A549 (cell line): ENCODE data around the gene SPATA1. TPM values are rescaled to one million over a fixed set of nuclear protein-coding genes. Genes with fewer than 3 reads are reported as not detected.
A peak's percentile ranks its signal among the peaks of the same experiment; 100 is the strongest.
"Not testable (repeated sequence)": the region's sequence is repeated elsewhere in the genome, so short reads cannot be mapped to it uniquely, and the experiment has no call there.

Experiments used
- ATAC-seq, 2 experiments: fragments of 200-7000 bp in 1 of 2; fragments of >200 bp in 1 of 2; cut with Nextera tagmentation in 1 of 2; cut with Tn5 transposase in 1 of 2; 3 replicates each; pipeline versions ENCODE4 v1.8.0 to v1.9.1; 2018 to 2020; ENCODE audit warnings: mild to moderate bottlenecking in 1 of 2, moderate library complexity in 1 of 2
- CTCF ChIA-PET: fragments of 300-600 bp; sonication (Branson Sonifier 250); formaldehyde crosslinking; extraction: SDS; loops from one replicate; lab custom pipeline; 2021; ENCODE audit warnings: antibody characterized with exemption, inconsistent platforms; lab: Yijun Ruan, JAX
- POLR2A ChIA-PET: fragments of 350-600 bp; formaldehyde crosslinking; extraction: SDS; loops from one replicate; lab custom pipeline; 2021; ENCODE audit warnings: antibody characterized with exemption, inconsistent platforms; lab: Yijun Ruan, JAX
- DNase-seq, 2 experiments: peaks; one replicate each; pipeline versions ENCODE4 v3.0.0 to v3.0.0-alpha.2; 2011 to 2016; ENCODE audit warnings: low read depth in 1 of 2, low spot score in 1 of 2
- FAIRE-seq: peaks from 2 replicates; lab custom pipeline; 2011; peaks lifted over from hg19 to GRCh38; lab: Jason Lieb, UNC
- H3K27ac ChIP-seq, 2 experiments: fragments of >200 bp; sonication (Bioruptor Twin); formaldehyde crosslinking; 3 replicates each; pipeline ENCODE4 v1.5.1; 2016 to 2017
- H3K4me1 ChIP-seq: fragments of >200 bp; sonication (Bioruptor Twin); formaldehyde crosslinking; 3 replicates; pipeline ENCODE4 v1.6.1; 2016
- H3K4me2 ChIP-seq: fragments of >200 bp; sonication (Bioruptor Twin); formaldehyde crosslinking; 3 replicates; pipeline ENCODE4 v1.6.1; 2016
- H3K4me3 ChIP-seq: fragments of >200 bp; sonication (Bioruptor Twin); formaldehyde crosslinking; 3 replicates; pipeline ENCODE4 v1.5.1; 2016
- H3K9me3 ChIP-seq: fragments of >200 bp; sonication (Bioruptor Twin); formaldehyde crosslinking; 3 replicates; pipeline ENCODE4 v1.6.1; 2016
- ATOH8 ChIP-seq: fragments of 250-450 bp; sonication (Bioruptor Pico); IDR thresholded peaks from 2 replicates; pipeline ENCODE4 v1.5.0; 2020; ENCODE audit warnings: low read depth, mild to moderate bottlenecking, moderate library complexity
- E2F6 ChIP-seq: IDR thresholded peaks from 2 replicates; pipeline ENCODE4 v1.6.1; 2012; ENCODE audit warnings: low read depth, borderline replicate concordance
- ELK1 ChIP-seq: fragments of 150-350 bp; IDR thresholded peaks from 2 replicates; pipeline ENCODE4 v1.6.1; 2014; ENCODE audit warnings: low read depth, mild to moderate bottlenecking, low read length
- EP300 ChIP-seq, 2 experiments: fragments of >200 bp; sonication (Bioruptor Twin); formaldehyde crosslinking; IDR thresholded peaks; 2 replicates in 1 of 2; 3 replicates in 1 of 2; pipeline ENCODE4 v1.6.1; 2016 to 2017
- ESRRA ChIP-seq: fragments of 150-350 bp; IDR thresholded peaks from 2 replicates; pipeline ENCODE4 v1.6.1; 2014; ENCODE audit warnings: mild to moderate bottlenecking, low read length, borderline replicate concordance
- FOSL2 ChIP-seq, 2 experiments: fragments of 450-650 bp in 1 of 2; fragments of >200 bp in 1 of 2; sonication (Bioruptor Twin) in 1 of 2; formaldehyde crosslinking; IDR thresholded peaks; 2 replicates each; pipeline versions ENCODE4 v1.5.0 to v1.6.1; 2016 to 2020; ENCODE audit warnings: mild to moderate bottlenecking in 1 of 2, moderate library complexity in 1 of 2
- HDAC2 ChIP-seq: fragments of 200-600 bp; sonication (generic); IDR thresholded peaks from 2 replicates; pipeline ENCODE4 v1.6.1; 2016
- HOXB13 ChIP-seq: fragments of 250-450 bp; sonication (Bioruptor Pico); IDR thresholded peaks from 2 replicates; pipeline ENCODE4 v1.5.0; 2020; ENCODE audit warnings: low read depth, mild to moderate bottlenecking, moderate library complexity
- JUNB ChIP-seq: fragments of >200 bp; sonication (Bioruptor Twin); formaldehyde crosslinking; IDR thresholded peaks from 2 replicates; pipeline ENCODE4 v1.6.1; 2016
- RAD21 ChIP-seq, 2 experiments: fragments of >200 bp in 1 of 2; sonication (Bioruptor Twin) in 1 of 2; formaldehyde crosslinking in 1 of 2; IDR thresholded peaks in 1 of 2; conservative IDR thresholded peaks in 1 of 2; 2 replicates in 1 of 2; 3 replicates in 1 of 2; pipeline ENCODE4 v1.6.1; 2012 to 2018; ENCODE audit warnings: inconsistent platforms in 1 of 2
- RARB ChIP-seq: fragments of 250-450 bp; sonication (Bioruptor Pico); IDR thresholded peaks from 2 replicates; pipeline ENCODE4 v1.8.0; 2021; ENCODE audit warnings: mild to moderate bottlenecking, moderate library complexity
- RFX5 ChIP-seq: fragments of 450-650 bp; IDR thresholded peaks from 2 replicates; pipeline ENCODE4 v1.7.1; 2014; ENCODE audit warnings: antibody characterized with exemption, mild to moderate bottlenecking, moderate library complexity
- SREBF2 ChIP-seq: fragments of 450-650 bp; IDR thresholded peaks from 2 replicates; pipeline ENCODE4 v1.6.1; 2014; ENCODE audit warnings: mild to moderate bottlenecking, moderate library complexity
- ZFP36 ChIP-seq: fragments of 450-650 bp; IDR thresholded peaks from 2 replicates; pipeline ENCODE4 v1.6.1; 2014; ENCODE audit warnings: borderline replicate concordance; ENCODE audit not compliant: partially characterized antibody
- ZSCAN20 ChIP-seq: fragments of 250-450 bp; sonication (Bioruptor Pico); IDR thresholded peaks from 2 replicates; pipeline ENCODE4 v1.8.0; 2022; ENCODE audit warnings: mild to moderate bottlenecking, moderate library complexity
- WGBS: methylation state at CpG from one replicate; pipeline ENCODE4 v1.1.6; 2017; ENCODE audit errors: missing lambda C conversion rate; 5-methylcytosine and 5-hydroxymethylcytosine counted together
- polyA plus RNA-seq, 4 experiments: library from polyadenylated mRNA; depleted of rRNA in 3 of 4; stranded (reverse); fragments of >200 nt; fragmentation: RNase III in 1 of 4; extraction: RNeasy Plus Mini Kit Qiagen cat#74134 plus additional on column Dnase treatment in 1 of 4; gene quantifications; 2 replicates in 3 of 4; 3 replicates in 1 of 4; pipeline ENCODE4 v1.2.3, GENCODE V29; 2011 to 2017
- TF ChIP-seq, protein P1 (sequence below): IDR thresholded peaks from 2 replicates; pipeline ENCODE4 v1.6.1; 2012
- TF ChIP-seq, protein P2 (sequence below): fragments of >200 bp; sonication (Bioruptor Twin); formaldehyde crosslinking; IDR thresholded peaks from 3 replicates; pipeline ENCODE4 v1.6.1; 2016
- TF ChIP-seq, protein P3 (sequence below): fragments of 250-450 bp; sonication (Bioruptor Pico); IDR thresholded peaks from 2 replicates; pipeline ENCODE4 v1.5.0; 2021; ENCODE audit warnings: mild to moderate bottlenecking, moderate library complexity, borderline replicate concordance

Gene SPATA1
- polyA plus RNA-seq, 2 of the 4 experiments (the other 2 are of a cell fraction): 0.49 to 1.2 TPM

GRCh38 chr1:84505493-84506001 is 639 bp upstream of the SPATA1 start:
- POLR2A ChIA-PET: interaction anchor here (0.6 to 1.9 kb wide), 15 partner anchors 8 to 604 kb away, joined by 3 to 27 read pairs (median 4); partner anchors contain the start of genes CTBS and RPF1
- CTCF ChIA-PET: interaction anchor here (1.1 to 1.9 kb wide), 4 partner anchors 10 to 248 kb away, joined by 3 to 10 read pairs (median 4); no protein-coding TSS in a partner anchor

GRCh38 chr1:84506729-84507453 is 705 bp downstream of the SPATA1 start:
- H3K4me2 ChIP-seq: peak overlapping the region; percentile 80
- peaks cover 22% of the 10 kb centered on the region; the same call in 1 of the 3 replicates for H3K4me1 ChIP-seq
- no peak for DNase-seq
- CTCF ChIA-PET: interaction anchor here (0.7 to 1.9 kb wide), 5 partner anchors 11 to 137 kb away, joined by 3 to 10 read pairs (median 5); no protein-coding TSS in a partner anchor
- TF ChIP-seq RARB (CRISPR knock-in tag): no peak
- TF ChIP-seq, protein P1, sequence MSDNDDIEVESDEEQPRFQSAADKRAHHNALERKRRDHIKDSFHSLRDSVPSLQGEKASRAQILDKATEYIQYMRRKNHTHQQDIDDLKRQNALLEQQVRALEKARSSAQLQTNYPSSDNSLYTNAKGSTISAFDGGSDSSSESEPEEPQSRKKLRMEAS: no peak
- no peak for TF ChIP-seq SREBF2
- TF ChIP-seq FOSL2 (IDR thresholded peaks at IDR 0.05): no peak
- TF ChIP-seq FOSL2 (CRISPR knock-in tag; IDR thresholded peaks at IDR 0.05): no peak
- TF ChIP-seq, protein P2, sequence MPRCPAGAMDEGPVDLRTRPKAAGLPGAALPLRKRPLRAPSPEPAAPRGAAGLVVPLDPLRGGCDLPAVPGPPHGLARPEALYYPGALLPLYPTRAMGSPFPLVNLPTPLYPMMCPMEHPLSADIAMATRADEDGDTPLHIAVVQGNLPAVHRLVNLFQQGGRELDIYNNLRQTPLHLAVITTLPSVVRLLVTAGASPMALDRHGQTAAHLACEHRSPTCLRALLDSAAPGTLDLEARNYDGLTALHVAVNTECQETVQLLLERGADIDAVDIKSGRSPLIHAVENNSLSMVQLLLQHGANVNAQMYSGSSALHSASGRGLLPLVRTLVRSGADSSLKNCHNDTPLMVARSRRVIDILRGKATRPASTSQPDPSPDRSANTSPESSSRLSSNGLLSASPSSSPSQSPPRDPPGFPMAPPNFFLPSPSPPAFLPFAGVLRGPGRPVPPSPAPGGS: peak; percentile 8; the same call in 1 of the 3 replicates
- no peak for TF ChIP-seq HDAC2
- 0 out of 2 replicates have a peak, but pooled peaks have one; percentile 29 for TF ChIP-seq E2F6
- TF ChIP-seq RFX5: no peak
- WGBS: 23% methylated on average over 14 of the region's 26 CpGs
- POLR2A ChIA-PET: interaction anchor here (0.6 to 1.9 kb wide), 12 partner anchors 8 to 430 kb away, joined by 3 to 27 read pairs (median 4); partner anchors contain the start of genes CTBS and RPF1
- H3K9me3 ChIP-seq: 0 out of 3 replicates have a peak, but pooled peaks cover 4% of the 10 kb centered on the region
- peak overlapping the region; percentile 94 to 99 for H3K27ac ChIP-seq
- FAIRE-seq: no peak
- no peak for ATAC-seq
- H3K4me3 ChIP-seq: peak overlapping the region; percentile 79

More at GRCh38 chr1:84505493-84506001, 639 bp upstream of the SPATA1 start:
- Histone ChIP-seq H3K4me1 (peaks cover 22% of the 10 kb centered on the region; the same call in 2 of the 3 replicates), H3K27ac (peak overlapping the region; percentile 94 to 99), H3K4me2 (peak overlapping the region; percentile 92), H3K4me3 (peak overlapping the region; percentile 79), H3K9me3 (0 out of 3 replicates have a peak, but pooled peaks cover 4% of the 10 kb centered on the region)
- no peak for FAIRE-seq
- TF ChIP-seq EP300 (IDR thresholded peaks at IDR 0.05) (no peak), ELK1 (no peak), ZSCAN20 (CRISPR knock-in tag) (no peak), ATOH8 (CRISPR knock-in tag) (no peak), ZFP36 (no peak), RAD21 (conservative IDR thresholded peaks at IDR 0.05 in 1 of 2, IDR thresholded peaks at IDR 0.05 in 1 of 2) (no peak), RFX5 (no peak), JUNB (no peak), HOXB13 (CRISPR knock-in tag) (no peak), ESRRA (no peak)
- TF ChIP-seq, protein P3, sequence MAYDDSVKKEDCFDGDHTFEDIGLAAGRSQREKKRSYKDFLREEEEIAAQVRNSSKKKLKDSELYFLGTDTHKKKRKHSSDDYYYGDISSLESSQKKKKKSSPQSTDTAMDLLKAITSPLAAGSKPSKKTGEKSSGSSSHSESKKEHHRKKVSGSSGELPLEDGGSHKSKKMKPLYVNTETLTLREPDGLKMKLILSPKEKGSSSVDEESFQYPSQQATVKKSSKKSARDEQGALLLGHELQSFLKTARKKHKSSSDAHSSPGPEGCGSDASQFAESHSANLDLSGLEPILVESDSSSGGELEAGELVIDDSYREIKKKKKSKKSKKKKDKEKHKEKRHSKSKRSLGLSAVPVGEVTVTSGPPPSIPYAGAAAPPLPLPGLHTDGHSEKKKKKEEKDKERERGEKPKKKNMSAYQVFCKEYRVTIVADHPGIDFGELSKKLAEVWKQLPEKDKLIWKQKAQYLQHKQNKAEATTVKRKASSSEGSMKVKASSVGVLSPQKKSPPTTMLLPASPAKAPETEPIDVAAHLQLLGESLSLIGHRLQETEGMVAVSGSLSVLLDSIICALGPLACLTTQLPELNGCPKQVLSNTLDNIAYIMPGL (CRISPR knock-in tag): no peak
- DNase-seq: peak in 1 of 2 experiments; percentile 6
- peak; percentile 66 to 73 for ATAC-seq
- 1% methylated on average over 11 of the region's 47 CpGs for WGBS

GRCh38 chr1:84507887-84508286 is 1.7 kb downstream of the SPATA1 start:
- DNase-seq, FAIRE-seq, H3K4me3 ChIP-seq, ATAC-seq, CTCF ChIA-PET, POLR2A ChIA-PET, H3K9me3 ChIP-seq, H3K27ac ChIP-seq: not testable (repeated sequence)
- Histone ChIP-seq H3K4me1 (peaks cover 22% of the 10 kb centered on the region; the same call in 1 of the 3 replicates), H3K4me2 (peak overlapping the region; percentile 80; the same call in 2 of the 3 replicates)
- WGBS: 95% methylated on average over 14 of the region's 14 CpGs
